Activated naive CD8-positive, alpha-beta T cell treated with anti-CD3 and anti-CD28 coated beads, Interleukin-2, amount 50 U/mL, for 24 hours (primary cell): ENCODE results near the gene TP53.
"Not testable (repeated sequence)": the region's sequence is repeated elsewhere in the genome, so short reads cannot be mapped to it uniquely, and the experiment has no call there.

Experiments used
- ATAC-seq: fragments of 150-1000 bp; cut with Tn5 transposase; one replicate; pipeline ENCODE4 v1.10.0; 2021
- DNase-seq: peaks from one replicate; pipeline ENCODE4 v3.0.0; 2021
- H3K27ac Mint-ChIP-seq: one replicate; pipeline ENCODE4 v1.8.0; 2021; ENCODE audit warnings: mild to moderate bottlenecking, mixed read lengths
- H3K27me3 Mint-ChIP-seq: one replicate; pipeline ENCODE4 v1.8.0; 2021; ENCODE audit warnings: mixed read lengths
- H3K36me3 Mint-ChIP-seq: one replicate; pipeline ENCODE4 v1.8.0; 2021; ENCODE audit warnings: low read depth, mixed read lengths
- H3K4me1 Mint-ChIP-seq: one replicate; pipeline ENCODE4 v1.8.0; 2021; ENCODE audit warnings: mixed read lengths
- H3K4me3 Mint-ChIP-seq: one replicate; pipeline ENCODE4 v1.8.0; 2021; ENCODE audit warnings: mild to moderate bottlenecking, moderate library complexity, mixed read lengths
- H3K9me3 Mint-ChIP-seq: one replicate; pipeline ENCODE4 v1.8.0; 2021; ENCODE audit warnings: mixed read lengths

The TP53 gene

GRCh38 chr17:7636163-7636562, 51.1 kb downstream of the TP53 start:
- DNase-seq: no peak
- peaks cover 3% of the 10 kb centered on the region for H3K27me3 Mint-ChIP-seq
- H3K27ac Mint-ChIP-seq: no peak overlapping the region
- H3K36me3 Mint-ChIP-seq: no peaks in the 10 kb centered on the region
- no peaks in the 10 kb centered on the region for H3K4me1 Mint-ChIP-seq
- no peak overlapping the region for H3K4me3 Mint-ChIP-seq
- H3K9me3 Mint-ChIP-seq: no peaks in the 10 kb centered on the region
- ATAC-seq: no peak

- peak; percentile 39 for DNase-seq
- Mint-ChIP-seq H3K4me3 (no peak overlapping the region), H3K27me3 (no peaks in the 10 kb centered on the region), H3K4me1 (no peaks in the 10 kb centered on the region), H3K27ac (no peak overlapping the region), H3K36me3 (no peaks in the 10 kb centered on the region), H3K9me3 (no peaks in the 10 kb centered on the region)
- ATAC-seq: peak; percentile 26
Observed at GRCh38 chr17:7634384-7634783, 52.9 kb downstream of the TP53 start.

GRCh38 chr17:7633093-7633492, 54.2 kb downstream of the TP53 start:
- Mint-ChIP-seq H3K36me3 (no peaks in the 10 kb centered on the region), H3K9me3 (no peaks in the 10 kb centered on the region), H3K27me3 (no peaks in the 10 kb centered on the region), H3K4me3 (no peak overlapping the region), H3K27ac (no peak overlapping the region), H3K4me1 (peaks cover 2% of the 10 kb centered on the region)
- no peak for ATAC-seq
- DNase-seq: no peak

- Mint-ChIP-seq H3K27ac (no peak overlapping the region), H3K36me3 (no peaks in the 10 kb centered on the region), H3K27me3 (no peaks in the 10 kb centered on the region), H3K4me3 (no peak overlapping the region), H3K9me3 (no peaks in the 10 kb centered on the region), H3K4me1 (peaks cover 5% of the 10 kb centered on the region)
- ATAC-seq (peak; percentile 34), DNase-seq (peak; percentile 28)
Observed at GRCh38 chr17:7632492-7632894, 54.8 kb downstream of the TP53 start.

- no peaks in the 10 kb centered on the region for H3K36me3 Mint-ChIP-seq
- H3K9me3 Mint-ChIP-seq: no peaks in the 10 kb centered on the region
- H3K27ac Mint-ChIP-seq: no peak overlapping the region
- ATAC-seq (no peak), DNase-seq (no peak)
- no peaks in the 10 kb centered on the region for H3K27me3 Mint-ChIP-seq
- peaks cover 10% of the 10 kb centered on the region for H3K4me1 Mint-ChIP-seq
- no peak overlapping the region for H3K4me3 Mint-ChIP-seq
Observed at GRCh38 chr17:7631398-7632380, 55.6 kb downstream of the TP53 start.

- H3K4me1 Mint-ChIP-seq: peaks cover 14% of the 10 kb centered on the region
- no peaks in the 10 kb centered on the region for H3K9me3 Mint-ChIP-seq
- no peak for ATAC-seq
- H3K36me3 Mint-ChIP-seq: no peaks in the 10 kb centered on the region
- H3K27ac Mint-ChIP-seq: no peak within 1 kb of the TSS
- no peak within 1 kb of the TSS for H3K4me3 Mint-ChIP-seq
- H3K27me3 Mint-ChIP-seq: no peaks in the 10 kb centered on the region
- DNase-seq: no peak
Observed at GRCh38 chr17:7629939-7630571, 57.2 kb downstream of the TP53 start, which contains the start of gene SHBG. TSS of gene SHBG (plus strand) at chr17:7630135. CDS start at chr17:7630173, 38 bp downstream.

GRCh38 chr17:7627250-7628121, 59.8 kb downstream of the TP53 start, which contains the start of gene SAT2:
TSS of gene SAT2 (minus strand) at chr17:7627821. CDS start at chr17:7627635, 186 bp downstream.
- no peaks in the 10 kb centered on the region for H3K27me3 Mint-ChIP-seq
- peaks cover 14% of the 10 kb centered on the region for H3K4me1 Mint-ChIP-seq
- H3K36me3 Mint-ChIP-seq: no peaks in the 10 kb centered on the region
- ATAC-seq (peak; percentile 95), DNase-seq (peak; percentile 87)
- H3K9me3 Mint-ChIP-seq: no peaks in the 10 kb centered on the region
- peak within 1 kb of the TSS; percentile 82 for H3K4me3 Mint-ChIP-seq
- peak within 1 kb of the TSS; percentile 31 for H3K27ac Mint-ChIP-seq

- H3K36me3 Mint-ChIP-seq: no peaks in the 10 kb centered on the region
- H3K27ac Mint-ChIP-seq: no peak overlapping the region
- ATAC-seq (no peak), DNase-seq (no peak)
- H3K9me3 Mint-ChIP-seq: no peaks in the 10 kb centered on the region
- peak overlapping the region; percentile 82 for H3K4me3 Mint-ChIP-seq
- peaks cover 14% of the 10 kb centered on the region for H3K4me1 Mint-ChIP-seq
- H3K27me3 Mint-ChIP-seq: no peaks in the 10 kb centered on the region
Observed at GRCh38 chr17:7626956-7627249, 60.4 kb downstream of the TP53 start.

- no peaks in the 10 kb centered on the region for H3K9me3 Mint-ChIP-seq
- no peaks in the 10 kb centered on the region for H3K27me3 Mint-ChIP-seq
- no peak for DNase-seq
- no peak for ATAC-seq
- peak overlapping the region; percentile 82 for H3K4me3 Mint-ChIP-seq
- no peaks in the 10 kb centered on the region for H3K36me3 Mint-ChIP-seq
- H3K27ac Mint-ChIP-seq: no peak overlapping the region
- H3K4me1 Mint-ChIP-seq: peaks cover 14% of the 10 kb centered on the region
Observed at GRCh38 chr17:7626307-7626706, 61.0 kb downstream of the TP53 start.

GRCh38 chr17:7625749-7626148, 61.5 kb downstream of the TP53 start:
- DNase-seq, H3K9me3 Mint-ChIP-seq, H3K27ac Mint-ChIP-seq, H3K27me3 Mint-ChIP-seq, H3K4me3 Mint-ChIP-seq, H3K36me3 Mint-ChIP-seq, ATAC-seq: not testable (repeated sequence)
- H3K4me1 Mint-ChIP-seq: peaks cover 14% of the 10 kb centered on the region

- Mint-ChIP-seq H3K4me1 (peaks cover 14% of the 10 kb centered on the region), H3K4me3 (no peak overlapping the region), H3K27ac (no peak overlapping the region), H3K9me3 (no peaks in the 10 kb centered on the region), H3K27me3 (no peaks in the 10 kb centered on the region), H3K36me3 (no peaks in the 10 kb centered on the region)
- no peak for DNase-seq
- ATAC-seq: no peak
Observed at GRCh38 chr17:7623661-7624060, 63.6 kb downstream of the TP53 start.

- Mint-ChIP-seq H3K4me3 (no peak overlapping the region), H3K36me3 (no peaks in the 10 kb centered on the region), H3K27ac (no peak overlapping the region), H3K9me3 (no peaks in the 10 kb centered on the region), H3K27me3 (no peaks in the 10 kb centered on the region), H3K4me1 (no peaks in the 10 kb centered on the region)
- DNase-seq (no peak), ATAC-seq (no peak)
Observed at GRCh38 chr17:7620835-7621234, 66.5 kb downstream of the TP53 start.

GRCh38 chr17:7618608-7619007, 68.7 kb downstream of the TP53 start:
- no peak for ATAC-seq
- Mint-ChIP-seq H3K27me3 (peaks cover 1% of the 10 kb centered on the region), H3K4me3 (no peak overlapping the region), H3K9me3 (no peaks in the 10 kb centered on the region), H3K36me3 (no peaks in the 10 kb centered on the region), H3K4me1 (peaks cover 10% of the 10 kb centered on the region), H3K27ac (no peak overlapping the region)
- DNase-seq: no peak
